Right atrium auricular region (tissue), 2 donors: ENCODE data around the gene LRWD1. TPM values are rescaled to one million over a fixed set of nuclear protein-coding genes. Genes with fewer than 3 reads are reported as not detected.

Experiments used
- DNase-seq: peaks from one replicate; pipeline ENCODE4 v3.0.0-alpha.2; 2019; ENCODE audit warnings: low spot score
- H3K27ac ChIP-seq, 2 donors: fragments of 200-600 bp; sonication (generic); 1 replicate in 1 of 2; 2 replicates in 1 of 2; pipeline ENCODE4 v1.5.1; 2016 to 2019
- H3K27me3 ChIP-seq, 2 donors: fragments of 200-600 bp; sonication (generic); one replicate each; pipeline versions ENCODE4 v1.5.1 to v1.6.0; 2017 to 2019
- H3K36me3 ChIP-seq: fragments of 200-600 bp; sonication (generic); one replicate; pipeline ENCODE4 v1.5.1; 2016
- H3K4me1 ChIP-seq, 2 donors: fragments of 200-600 bp; sonication (generic); one replicate each; pipeline versions ENCODE4 v1.5.1 to v1.6.0; 2017 to 2019
- H3K4me3 ChIP-seq, 2 donors: fragments of 200-600 bp; sonication (generic); 1 replicate in 1 of 2; 2 replicates in 1 of 2; pipeline ENCODE4 v1.5.1; 2017 to 2019; ENCODE audit warnings: mild to moderate bottlenecking in 1 of 2, moderate library complexity in 1 of 2
- H3K9me3 ChIP-seq, 2 donors: fragments of 200-600 bp; sonication (generic); one replicate each; pipeline ENCODE4 v1.5.1; 2019
- CTCF ChIP-seq, 2 donors: fragments of 200-600 bp; sonication (generic); IDR thresholded peaks; one replicate each; pipeline ENCODE4 v1.5.1; 2019; ENCODE audit warnings: antibody characterized with exemption in 2 of 2
- total RNA-seq, 2 donors: library from RNA; depleted of rRNA; stranded (reverse); fragments of >200 nt; gene quantifications; one replicate each; pipeline ENCODE4 v1.1.0, GENCODE V29; 2016

LRWD1 gene
- total RNA-seq, 2 donors from 2014 or later: 9.8 to 13.7 TPM

- Histone ChIP-seq H3K4me3 (no peak overlapping the region), H3K27me3 (no peaks in the 10 kb centered on the region), H3K27ac (no peak overlapping the region), H3K36me3 (peaks cover 32% of the 10 kb centered on the region), H3K4me1 (no peaks in the 10 kb centered on the region), H3K9me3 (no peaks in the 10 kb centered on the region)
- DNase-seq: no peak
- no peak for TF ChIP-seq CTCF (IDR thresholded peaks at IDR 0.05)
These were observed 7.3 kb upstream of the LRWD1 start for GRCh38 chr7:102457352-102457924.

- Histone ChIP-seq H3K27ac (no peak overlapping the region), H3K27me3 (no peaks in the 10 kb centered on the region), H3K4me3 (no peak overlapping the region), H3K4me1 (peaks cover 0 to 7% of the 10 kb centered on the region in 2 donors), H3K9me3 (no peaks in the 10 kb centered on the region), H3K36me3 (peaks cover 32% of the 10 kb centered on the region)
- no peak for DNase-seq
- no peak for TF ChIP-seq CTCF (IDR thresholded peaks at IDR 0.05)
These were observed 5.5 kb upstream of the LRWD1 start for GRCh38 chr7:102459221-102459844.

GRCh38 chr7:102460467-102460866 lies 4.3 kb upstream of the LRWD1 start:
- H3K36me3 ChIP-seq: peaks cover 32% of the 10 kb centered on the region
- DNase-seq: no peak
- no peaks in the 10 kb centered on the region for H3K9me3 ChIP-seq
- no peaks in the 10 kb centered on the region for H3K27me3 ChIP-seq
- H3K4me1 ChIP-seq: peaks cover 0 to 8% of the 10 kb centered on the region in 2 donors
- TF ChIP-seq CTCF (IDR thresholded peaks at IDR 0.05): no peak
- H3K27ac ChIP-seq: no peak overlapping the region
- no peak overlapping the region for H3K4me3 ChIP-seq

GRCh38 chr7:102463841-102464576 lies 775 bp upstream of the LRWD1 start:
- no peak for TF ChIP-seq CTCF (IDR thresholded peaks at IDR 0.05)
- Histone ChIP-seq H3K4me3 (peak overlapping the region; percentile 71 to 99), H3K36me3 (peaks cover 5% of the 10 kb centered on the region), H3K27ac (peak overlapping the region; percentile 75 to 76), H3K27me3 (no peaks in the 10 kb centered on the region), H3K4me1 (peaks cover 0 to 17% of the 10 kb centered on the region in 2 donors), H3K9me3 (no peaks in the 10 kb centered on the region)
- no peak for DNase-seq

GRCh38 chr7:102466097-102466496 lies 1.3 kb downstream of the LRWD1 start:
- peaks cover 0 to 17% of the 10 kb centered on the region in 2 donors for H3K4me1 ChIP-seq
- H3K4me3 ChIP-seq: no peak overlapping the region
- no peak for DNase-seq
- TF ChIP-seq CTCF (IDR thresholded peaks at IDR 0.05): no peak
- no peaks in the 10 kb centered on the region for H3K27me3 ChIP-seq
- no peak overlapping the region for H3K27ac ChIP-seq
- no peaks in the 10 kb centered on the region for H3K36me3 ChIP-seq
- no peaks in the 10 kb centered on the region for H3K9me3 ChIP-seq
